Tongue (tissue), 2 donors: ENCODE data around the gene U2SURP. TPM values are rescaled to one million over a fixed set of nuclear protein-coding genes. Genes with fewer than 3 reads are reported as not detected.
A peak's percentile ranks its signal among the peaks of the same experiment; 100 is the strongest.

Experiments
- DNase-seq: peaks from one replicate; pipeline ENCODE4 v3.0.0-alpha.2; 2015
- total RNA-seq: library from RNA; depleted of rRNA; stranded (reverse); fragments of >200 nt; gene quantifications from one replicate; pipeline ENCODE4 v1.2.3, GENCODE V29; 2014

Gene U2SURP
- 107 TPM for total RNA-seq

DNA sequence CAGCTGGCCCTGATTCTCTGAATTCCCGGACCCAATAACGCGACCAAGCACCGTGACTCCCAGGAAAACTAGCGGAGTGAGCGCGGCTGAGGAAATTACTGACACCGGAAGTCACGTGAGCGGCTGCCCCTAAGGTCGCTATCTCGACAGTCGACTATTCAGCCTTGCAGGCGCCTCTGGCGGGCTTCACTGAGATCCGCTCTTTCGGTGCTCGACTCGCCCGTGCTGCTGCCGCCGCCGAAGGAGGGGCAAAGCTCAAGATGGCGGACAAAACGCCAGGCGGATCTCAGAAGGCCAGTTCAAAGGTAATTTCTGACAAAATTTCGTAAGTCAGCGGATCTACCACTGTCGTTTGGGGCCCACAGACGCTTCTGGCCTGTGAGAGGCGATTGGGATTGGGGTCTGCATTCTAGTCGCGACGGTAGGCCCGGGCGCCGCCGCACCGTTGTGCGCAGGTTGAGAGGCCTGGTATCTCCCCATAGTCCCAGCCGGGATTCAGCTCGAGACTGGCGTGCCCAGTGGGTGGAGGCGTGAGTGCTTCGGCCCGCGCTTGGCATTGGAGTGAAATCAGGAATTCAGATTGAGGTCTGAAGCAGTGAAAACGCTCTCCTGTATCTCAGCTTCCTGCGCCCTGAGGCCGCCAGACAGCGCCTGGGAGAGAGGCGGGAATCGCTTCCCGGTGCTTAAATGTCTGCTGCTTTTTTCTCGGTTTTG is at the start of gene U2SURP:
U2SURP (plus strand) TSS at position 202 of the 714 bp plus-strand sequence; CDS start at position 261, 59 bp downstream.
- peak; percentile 99 for DNase-seq

- no peak for DNase-seq
These were observed 49.6 kb upstream of the U2SURP start for GRCh38 chr3:142951794-142952193.

DNA sequence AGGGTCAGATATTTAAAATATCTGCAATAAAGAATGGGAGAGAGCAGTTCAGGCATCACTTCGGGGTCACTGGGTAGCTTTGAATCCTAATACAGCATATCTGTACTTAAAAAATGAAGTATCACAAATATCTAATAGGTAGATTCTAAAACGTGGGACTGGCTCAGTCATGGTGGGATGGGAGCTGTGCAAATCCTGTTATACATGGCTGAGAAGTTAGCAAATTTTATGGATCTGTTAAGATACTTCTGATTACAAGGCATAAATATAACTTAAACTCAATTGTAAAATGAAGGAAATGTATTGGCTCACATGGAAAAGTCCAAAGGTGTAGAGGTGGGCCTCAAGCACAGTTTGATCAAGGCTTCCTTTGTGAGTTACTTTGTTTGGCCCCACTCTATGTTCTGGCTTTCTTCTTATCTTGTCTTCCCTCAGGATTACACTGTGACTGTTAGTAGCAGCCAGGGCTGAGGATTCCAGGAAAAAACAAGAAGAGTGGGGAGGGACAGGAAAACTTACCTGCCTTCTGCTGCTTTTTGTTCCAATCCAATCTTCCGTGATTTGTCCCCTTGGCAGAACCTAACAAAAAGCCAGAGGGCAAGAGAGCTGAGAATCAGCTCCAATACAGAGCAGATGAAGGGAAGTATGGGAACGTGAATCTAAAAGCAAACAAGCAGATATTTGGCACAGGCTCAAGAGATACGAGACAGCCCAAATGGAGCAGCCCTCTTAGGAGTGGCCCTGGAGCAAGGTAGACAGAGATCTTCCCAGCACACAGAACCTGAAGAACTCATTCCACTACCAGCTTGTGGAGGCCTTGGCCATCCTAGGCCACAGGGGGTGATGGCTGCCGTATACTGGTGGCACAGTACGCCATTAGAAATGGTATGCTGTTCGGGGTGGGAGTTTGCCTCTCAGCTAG is 48.8 kb upstream of the U2SURP start:
- no peak for DNase-seq

- DNase-seq, result no peak
These were observed 47.9 kb upstream of the U2SURP start for GRCh38 chr3:142953443-142953842.

DNA sequence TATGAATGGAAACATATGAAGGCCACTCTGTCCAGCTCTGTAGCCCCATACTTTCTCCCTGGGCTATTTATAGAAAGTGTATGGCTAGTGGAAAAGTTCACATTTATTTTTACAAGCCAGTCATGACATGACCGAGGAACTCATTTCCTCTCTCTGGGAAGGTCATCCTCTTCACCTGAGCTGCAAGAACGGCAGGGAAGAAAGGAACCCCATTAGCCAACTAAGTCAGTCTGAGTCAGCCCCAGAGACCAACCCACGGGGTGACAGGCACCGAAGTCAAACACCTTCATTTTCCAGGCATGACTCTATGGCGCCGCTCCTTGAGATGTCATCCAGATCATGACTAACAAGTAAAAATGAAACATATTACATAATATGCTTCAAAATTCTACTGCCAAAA is 42.7 kb upstream of the U2SURP start:
- DNase-seq, result no peak

DNA sequence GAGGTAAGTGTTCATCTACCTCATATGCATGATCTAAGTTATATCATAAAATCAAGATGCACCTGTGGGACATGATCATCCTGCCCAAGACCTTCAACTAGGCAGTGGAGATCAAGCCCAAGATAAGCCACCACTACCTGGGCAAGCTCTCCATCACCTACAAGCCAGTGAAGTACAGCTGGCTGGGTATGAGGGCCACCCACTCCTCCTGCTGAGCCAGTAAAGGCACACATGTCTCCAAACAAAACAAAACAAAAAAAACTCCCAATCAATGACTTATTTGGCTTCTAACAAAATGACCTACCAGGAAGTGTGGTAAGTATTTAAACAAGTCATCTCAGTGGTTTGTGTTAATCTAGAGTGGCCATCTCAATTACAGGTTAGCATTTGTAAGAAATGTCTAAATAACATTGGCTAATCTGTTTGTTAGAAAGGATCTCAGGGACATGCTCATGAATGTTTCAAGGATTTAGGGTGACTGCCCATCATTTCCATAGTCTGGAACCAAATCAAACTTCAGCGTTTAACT is 41.0 kb upstream of the U2SURP start:
- no peak for DNase-seq

DNA sequence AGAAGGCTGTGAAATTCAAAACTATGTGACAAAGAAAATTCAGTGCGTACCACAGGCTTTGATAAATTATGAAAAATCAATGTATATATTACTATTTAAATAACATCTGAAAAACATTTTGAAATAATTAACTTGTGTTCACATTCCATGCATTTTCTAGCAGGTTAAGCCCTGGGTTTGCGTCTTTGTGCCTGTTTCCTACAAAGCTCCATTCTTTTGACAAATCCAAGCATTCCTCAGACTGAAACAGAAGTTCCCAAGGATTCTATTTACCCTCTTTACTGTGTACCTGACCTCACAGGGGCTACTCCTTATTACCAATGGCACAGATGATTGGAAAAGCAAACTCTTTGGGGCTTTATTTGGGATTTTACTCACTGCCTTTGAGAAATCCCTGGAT is 39.8 kb upstream of the U2SURP start:
- no peak for DNase-seq

DNA sequence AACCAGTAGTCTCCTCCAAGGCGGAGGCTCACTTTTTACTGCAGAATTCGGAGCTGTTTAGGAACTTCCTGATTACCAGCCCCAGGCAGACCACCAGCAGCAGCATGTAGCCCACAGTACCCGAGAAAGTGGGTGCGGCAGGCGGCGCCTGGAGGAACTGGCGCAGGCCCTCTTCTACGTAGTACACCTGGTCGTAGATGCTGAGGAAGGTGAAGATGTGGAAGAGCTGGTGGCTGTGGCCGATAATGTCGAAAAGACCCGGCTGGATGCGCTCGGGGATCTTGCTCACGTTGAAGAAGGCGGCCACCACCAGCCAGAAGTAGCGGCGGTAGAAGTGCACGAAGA is 39.2 kb upstream of the U2SURP start:
- DNase-seq, result no peak

- DNase-seq, result no peak
These were observed 38.7 kb upstream of the U2SURP start for GRCh38 chr3:142962520-142963233.

- DNase-seq, result no peak
These were observed 38.2 kb upstream of the U2SURP start for GRCh38 chr3:142963234-142963515.

- DNase-seq, result peak; percentile 36
These were observed 37.6 kb upstream of the U2SURP start, which contains the start of gene PAQR9 for GRCh38 chr3:142963516-142964448. TSS of gene PAQR9 (minus strand) at chr3:142963674. CDS start at chr3:142963336, 338 bp downstream.

- DNase-seq, result no peak
These were observed 35.8 kb upstream of the U2SURP start for GRCh38 chr3:142965581-142965980.

DNA sequence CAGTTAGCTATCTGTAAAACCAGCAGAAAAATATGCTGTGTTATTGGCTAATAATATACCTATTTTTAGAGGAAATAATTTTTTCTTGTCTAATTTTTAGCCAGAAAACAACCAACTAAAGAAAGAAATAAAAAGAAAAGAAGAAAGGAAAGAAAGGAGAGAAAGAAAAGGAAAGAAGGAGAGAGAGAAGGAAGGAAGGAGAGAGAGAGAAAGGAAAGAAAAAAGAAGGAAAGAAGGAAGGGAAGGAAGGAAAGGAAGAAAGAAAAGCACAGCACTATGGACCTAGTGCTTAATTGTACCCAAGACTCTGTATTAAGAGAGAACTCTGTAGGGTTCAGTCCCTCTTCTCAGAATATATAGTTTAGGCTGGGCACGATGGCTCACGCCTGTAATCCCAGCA is 34.6 kb upstream of the U2SURP start:
- no peak for DNase-seq

- DNase-seq, result no peak
These were observed 32.9 kb upstream of the U2SURP start for GRCh38 chr3:142968319-142969025.

GRCh38 chr3:142971431-142971830 is 29.9 kb upstream of the U2SURP start:
- no peak for DNase-seq

- no peak for DNase-seq
These were observed 29.1 kb upstream of the U2SURP start for GRCh38 chr3:142972092-142972753.

DNA sequence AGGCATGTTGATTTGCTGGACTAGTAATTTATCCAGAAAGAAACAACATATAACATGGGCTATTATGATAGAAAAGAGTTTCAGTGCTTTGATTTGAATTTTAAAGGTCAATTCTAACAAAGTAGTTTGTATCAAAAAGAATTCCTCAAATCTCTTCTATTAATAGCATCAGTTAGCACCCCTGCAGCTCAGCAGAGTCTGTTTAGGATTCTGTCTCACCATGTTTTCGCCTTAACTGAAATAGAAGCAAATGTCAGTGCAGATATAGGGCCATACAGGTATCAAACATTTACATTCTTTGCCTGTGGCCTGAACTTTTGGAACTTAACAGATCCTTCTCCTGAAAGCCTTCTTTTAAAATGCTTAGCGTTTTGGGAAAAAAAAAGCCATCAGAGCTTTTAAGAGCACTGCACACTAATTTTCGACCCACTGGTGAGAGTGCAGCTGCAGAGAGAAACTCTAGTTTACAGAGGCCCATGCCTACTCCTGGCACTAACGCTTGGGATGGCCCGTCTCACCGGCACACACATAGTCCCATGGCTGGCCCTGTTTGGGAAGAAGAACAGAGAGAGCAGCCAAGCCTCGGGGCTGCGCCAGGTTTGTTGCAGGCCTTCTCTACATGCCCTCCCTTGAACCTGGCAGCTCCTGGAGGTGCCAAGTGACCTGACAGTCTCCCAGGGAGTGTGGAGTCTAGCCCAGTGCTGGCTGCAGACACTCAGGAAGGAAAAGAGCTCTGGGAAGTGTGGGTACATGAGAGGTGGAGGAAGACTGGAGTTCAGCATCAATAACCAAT is 28.0 kb upstream of the U2SURP start:
- DNase-seq, result no peak

GRCh38 chr3:142975316-142975995 is 25.9 kb upstream of the U2SURP start:
- no peak for DNase-seq
